NCI-H2171 treated with DMSO at 0.1 percent for 48 hours (cell line): ENCODE data around the gene ARPP21.
"Not testable (repeated sequence)": the region's sequence is repeated elsewhere in the genome, so short reads cannot be mapped to it uniquely, and the experiment has no call there.

Source experiments
- DNase-seq: peaks from one replicate; lab custom pipeline; 2025; lab: John Stamatoyannopoulos, UW

Gene ARPP21

DNA sequence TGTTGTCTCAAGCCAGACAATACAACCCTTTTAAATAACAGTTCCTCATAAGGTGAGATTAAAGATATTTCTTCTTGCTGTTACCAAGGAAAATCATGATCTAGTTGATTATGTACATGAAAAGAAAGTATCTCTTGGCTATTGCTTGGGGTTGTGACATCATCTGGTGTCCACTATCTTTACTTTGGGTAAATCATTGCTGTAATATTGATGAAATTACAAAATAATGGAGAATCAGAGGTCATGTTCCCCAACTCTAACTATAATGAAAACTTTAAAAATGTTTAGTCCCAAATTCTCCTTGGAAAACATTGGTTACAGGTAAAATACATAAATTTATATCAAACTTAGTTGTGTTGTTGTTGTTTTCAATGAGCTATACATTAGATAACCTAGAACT lies 142.2 kb downstream of the ARPP21 start:
- DNase-seq, result no peak

DNA sequence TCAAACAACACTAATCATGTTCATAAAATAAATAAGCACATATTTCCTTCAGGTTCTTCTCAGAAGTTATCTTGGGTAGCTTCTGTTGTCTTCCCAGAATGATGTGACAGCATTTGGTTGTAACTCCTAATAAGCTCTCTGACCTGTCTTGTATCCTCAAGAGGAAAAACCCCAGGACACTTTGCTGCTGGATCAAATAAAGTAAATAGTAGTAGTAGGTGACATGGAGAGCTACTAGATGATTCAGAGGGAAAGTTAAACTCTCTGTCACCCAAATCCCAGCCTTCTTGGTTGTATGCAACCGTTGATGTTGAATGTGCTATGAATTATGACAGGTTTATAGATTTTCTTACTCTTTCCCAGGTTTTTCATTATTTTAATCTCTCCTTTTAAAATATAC lies 143.0 kb downstream of the ARPP21 start:
- no peak for DNase-seq

- DNase-seq, result peak; percentile 3
Observed at GRCh38 chr3:35784169-35784568, 144.8 kb downstream of the ARPP21 start.

DNA sequence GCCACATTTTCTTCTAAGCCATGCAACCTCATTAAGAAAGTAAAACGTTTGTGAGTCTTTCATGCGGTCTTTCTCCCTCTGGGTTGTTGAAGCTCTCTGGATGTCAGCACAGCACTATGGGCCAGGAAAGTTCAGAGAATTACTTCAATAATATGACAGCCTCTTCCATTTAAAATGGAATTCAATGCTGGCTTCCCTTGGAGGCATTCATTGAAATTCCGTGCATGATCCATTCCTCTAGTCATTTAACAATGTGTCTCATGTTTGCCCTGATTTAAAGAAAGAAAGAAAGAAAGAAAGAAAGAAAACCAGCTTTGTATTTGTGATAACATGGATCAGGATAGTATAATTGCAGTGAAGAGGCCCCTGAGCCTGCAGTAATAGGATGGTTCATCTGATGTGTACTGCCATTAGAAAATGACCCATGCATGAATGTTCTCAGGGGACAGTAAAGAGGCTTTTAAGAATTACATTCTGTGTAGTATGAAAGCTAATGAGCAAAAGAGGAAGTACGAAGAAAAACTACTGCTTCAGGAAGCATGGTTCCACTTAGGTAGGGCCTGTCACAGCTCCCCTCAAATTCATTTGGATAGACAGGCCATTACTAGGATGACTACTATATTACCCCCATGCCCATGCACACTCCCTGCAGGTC lies 146.0 kb downstream of the ARPP21 start:
- no peak for DNase-seq

- no peak for DNase-seq
Observed at GRCh38 chr3:35787936-35788335, 148.6 kb downstream of the ARPP21 start.

- no peak for DNase-seq
Observed at GRCh38 chr3:35789042-35789831, 149.9 kb downstream of the ARPP21 start.

DNA sequence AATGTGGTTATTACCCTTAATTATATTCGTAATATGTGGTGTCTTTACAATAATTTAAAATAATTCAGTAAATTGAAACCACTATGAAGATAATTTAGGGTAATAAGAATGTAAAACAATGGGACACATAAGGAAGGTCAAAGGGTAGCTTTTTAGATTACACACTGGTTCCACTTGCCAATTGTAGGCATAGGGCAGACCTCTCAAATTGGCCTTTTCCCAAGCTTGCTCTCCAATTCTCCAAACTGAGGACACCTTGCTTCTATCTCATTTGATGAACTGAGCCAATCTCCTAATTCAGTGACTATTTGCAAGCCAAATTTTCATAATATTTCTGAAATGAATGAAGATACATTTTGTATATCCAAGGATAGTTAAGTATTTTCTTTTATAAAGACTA lies 151.4 kb downstream of the ARPP21 start:
- no peak for DNase-seq

- DNase-seq, result no peak
Observed at GRCh38 chr3:35793667-35794066, 154.3 kb downstream of the ARPP21 start.

- no peak for DNase-seq
Observed at GRCh38 chr3:35800960-35801459, 161.7 kb downstream of the ARPP21 start.

DNA sequence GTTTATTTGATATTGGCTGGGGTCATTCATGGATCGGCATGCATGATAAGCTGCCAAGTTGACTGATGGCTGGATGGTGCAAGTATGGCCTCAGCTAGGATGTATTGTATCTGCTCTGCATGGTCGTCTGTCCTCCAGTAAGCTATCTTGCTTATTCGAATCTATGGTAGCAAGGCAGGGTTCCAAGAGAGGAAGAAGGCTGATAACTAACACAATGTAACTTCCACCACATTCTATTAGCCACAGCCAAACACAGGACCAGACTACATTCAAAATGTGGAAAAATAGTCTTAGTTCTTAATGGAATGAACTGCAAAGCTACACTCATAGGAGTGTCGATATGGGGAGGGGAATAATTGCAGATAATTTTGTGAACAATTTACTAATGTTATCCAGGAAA lies 175.2 kb downstream of the ARPP21 start:
- no peak for DNase-seq

DNA sequence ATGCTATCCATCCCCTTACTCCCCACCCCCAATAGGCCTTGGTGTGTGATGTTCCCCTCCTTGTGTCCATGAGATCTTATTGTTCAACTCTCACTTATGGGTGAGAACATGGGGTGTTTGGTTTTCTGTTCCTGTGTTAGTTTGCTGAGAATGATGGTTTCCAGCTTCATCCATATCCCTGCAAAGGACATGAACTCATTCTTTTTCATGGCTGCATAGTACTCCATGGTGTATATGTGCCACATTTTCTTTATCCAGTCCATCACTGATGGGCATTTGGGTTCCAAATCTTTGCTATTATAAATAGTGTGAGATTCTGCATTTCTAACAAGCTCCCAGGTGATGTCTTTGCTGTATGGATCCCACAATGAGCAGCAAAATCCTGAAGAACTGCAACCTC lies 176.5 kb downstream of the ARPP21 start:
- DNase-seq, result not testable (repeated sequence)

GRCh38 chr3:35817216-35817615 lies 177.9 kb downstream of the ARPP21 start:
- peak; percentile 7 for DNase-seq

DNA sequence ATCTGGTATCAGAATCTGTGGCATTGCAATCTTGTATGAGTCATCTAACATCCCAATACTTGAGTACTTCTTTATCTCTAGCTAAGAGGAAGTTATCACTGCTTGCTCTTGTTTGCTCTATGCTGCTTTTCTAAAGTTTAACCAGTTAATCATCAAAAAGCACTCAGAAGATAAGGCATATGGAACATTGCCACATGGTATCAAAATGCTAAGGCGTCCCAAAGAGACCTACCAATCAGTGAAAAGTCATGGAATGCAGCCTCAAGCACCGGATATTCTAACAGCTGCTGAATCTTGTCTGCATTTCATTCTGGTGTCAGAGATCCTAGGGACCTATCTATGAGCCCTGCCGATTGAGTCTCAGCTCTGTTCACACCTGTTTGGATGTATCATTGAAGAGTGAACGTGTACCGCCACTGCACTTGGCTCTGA lies 192.8 kb downstream of the ARPP21 start:
- no peak for DNase-seq
